OCI-LY1 (cell line): ENCODE data around the gene ALDH3B2.

Experiments
- H2AFZ ChIP-seq: fragments of 200-600 bp; sonication (generic), shearing (Covaris generic); 2 replicates; pipeline ENCODE4 v1.6.0; 2014; ENCODE audit warnings: antibody characterized with exemption, mild to moderate bottlenecking, low read length
- H3F3A ChIP-seq: fragments of 200-600 bp; sonication (generic), shearing (Covaris generic); 2 replicates; pipeline ENCODE4 v1.6.0; 2014; ENCODE audit warnings: mild to moderate bottlenecking, antibody characterized with exemption, low read length, moderate library complexity; ENCODE audit not compliant: insufficient read depth
- H3K27ac ChIP-seq: fragments of 200-600 bp; sonication (generic); 2 replicates; pipeline ENCODE4 v1.5.1; 2014; ENCODE audit warnings: low read length, mixed run types, mild to moderate bottlenecking, low read depth; ENCODE audit not compliant: poor library complexity, severe bottlenecking
- H3K27me3 ChIP-seq: fragments of 200-600 bp; sonication (generic); 2 replicates; pipeline ENCODE4 v1.6.0; 2014; ENCODE audit warnings: antibody characterized with exemption, mild to moderate bottlenecking, low read length, moderate library complexity; ENCODE audit not compliant: insufficient read depth
- H3K36me3 ChIP-seq: fragments of 200-600 bp; sonication (generic); 2 replicates; pipeline ENCODE4 v1.6.1; 2014; ENCODE audit warnings: mild to moderate bottlenecking, antibody characterized with exemption, low read length, moderate library complexity, mixed read lengths; ENCODE audit not compliant: insufficient read depth
- H3K4me1 ChIP-seq: fragments of 200-600 bp; sonication (generic); 2 replicates; pipeline ENCODE4 v1.5.1; 2014; ENCODE audit warnings: mild to moderate bottlenecking, low read length, moderate library complexity; ENCODE audit not compliant: insufficient read depth, severe bottlenecking
- H3K4me2 ChIP-seq: fragments of 200-600 bp; sonication (generic), shearing (Covaris generic); 2 replicates; pipeline ENCODE4 v1.6.1; 2014; ENCODE audit warnings: low read length
- H3K4me3 ChIP-seq: fragments of 200-600 bp; sonication (generic); 2 replicates; pipeline ENCODE4 v1.5.1; 2014; ENCODE audit warnings: low read length, low read depth, mild to moderate bottlenecking, mixed read lengths; ENCODE audit not compliant: poor library complexity, severe bottlenecking
- H3K79me2 ChIP-seq: fragments of 200-600 bp; shearing (Covaris generic); 2 replicates; pipeline ENCODE4 v1.6.1; 2016; ENCODE audit warnings: mixed run types, low read length, mixed read lengths; ENCODE audit not compliant: insufficient read depth
- H3K9ac ChIP-seq: fragments of 200-600 bp; sonication (generic), shearing (Covaris generic); 2 replicates; pipeline ENCODE4 v1.6.1; 2014; ENCODE audit warnings: mild to moderate bottlenecking, low read length, mixed read lengths
- H3K9me2 ChIP-seq: fragments of 200-600 bp; sonication (generic), shearing (Covaris generic); 2 replicates; pipeline ENCODE4 v1.6.1; 2014; ENCODE audit warnings: low read depth, mild to moderate bottlenecking, low read length, mixed read lengths
- H3K9me3 ChIP-seq: fragments of 200-600 bp; shearing (Covaris generic); 2 replicates; pipeline ENCODE4 v1.6.1; 2014; ENCODE audit warnings: low read length, mixed read lengths
- H4K20me1 ChIP-seq: fragments of 200-600 bp; sonication (generic), shearing (Covaris generic); 2 replicates; pipeline ENCODE4 v1.6.0; 2016; ENCODE audit warnings: mild to moderate bottlenecking, low read length; ENCODE audit not compliant: insufficient read depth
- EZH2 ChIP-seq: fragments of 200-600 bp; sonication (generic), shearing (Covaris generic); IDR thresholded peaks from 2 replicates; pipeline ENCODE4 v1.8.0; 2017; ENCODE audit warnings: borderline replicate concordance, mixed run types, mild to moderate bottlenecking, antibody characterized with exemption, low read length, moderate library complexity, mixed read lengths
- TF ChIP-seq, protein P1 (sequence below): fragments of 200-600 bp; sonication (generic), shearing (Covaris generic); IDR thresholded peaks from 2 replicates; pipeline ENCODE4 v1.5.1; 2017; ENCODE audit warnings: mild to moderate bottlenecking, antibody characterized with exemption, low read length, moderate library complexity, mixed read lengths

Gene ALDH3B2

DNA sequence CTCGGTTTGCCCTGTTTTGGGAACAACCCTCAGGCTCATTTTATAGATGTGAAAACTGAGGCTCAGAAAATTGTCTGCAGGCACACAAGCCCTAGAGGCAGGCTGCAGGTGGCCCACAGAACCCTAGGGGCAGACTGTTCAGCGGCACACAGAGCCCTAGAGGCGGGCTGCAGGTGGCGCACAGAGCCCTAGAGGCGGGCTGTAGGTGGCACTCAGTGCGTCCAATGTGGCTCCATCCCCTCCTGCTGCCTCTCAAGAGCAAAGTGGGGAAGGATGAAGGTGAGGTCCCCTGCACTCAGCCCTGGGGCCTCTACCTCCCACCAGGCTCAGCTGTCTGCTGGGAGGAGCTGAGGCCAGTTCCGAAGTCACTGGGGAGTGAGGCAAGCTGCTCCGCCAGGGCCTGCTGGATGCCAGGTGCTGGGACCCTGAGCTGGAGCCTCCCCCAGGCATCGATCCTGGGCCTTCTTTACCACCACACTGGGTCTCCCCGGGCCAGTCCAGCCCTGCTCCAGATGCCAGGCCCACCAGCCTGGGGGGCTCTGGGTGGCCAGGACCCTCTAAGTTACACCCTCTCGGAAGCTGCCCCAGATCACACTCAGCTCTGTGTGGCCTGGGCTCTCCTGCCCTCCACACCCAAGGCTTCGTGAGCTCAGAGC is 26.2 kb downstream of the ALDH3B2 start:
- Histone ChIP-seq H3K79me2 (no peaks in the 10 kb centered on the region), H3K9me3 (peaks cover 3% of the 10 kb centered on the region; the same call in 1 of the 2 replicates), H3K27ac (peak overlapping the region; percentile 87), H3K4me2 (peak overlapping the region; percentile 23; the same call in 1 of the 2 replicates), H2AFZ (no peak overlapping the region), H3K4me1 (peaks cover 52% of the 10 kb centered on the region), H4K20me1 (no peaks in the 10 kb centered on the region), H3K4me3 (no peak overlapping the region), H3K9me2 (no peaks in the 10 kb centered on the region), H3K36me3 (no peaks in the 10 kb centered on the region; the same call in 1 of the 2 replicates), H3F3A (no peaks in the 10 kb centered on the region), H3K9ac (peak overlapping the region; percentile 6; the same call in 1 of the 2 replicates), H3K27me3 (no peaks in the 10 kb centered on the region; the same call in 1 of the 2 replicates)
- no peak for TF ChIP-seq EZH2
- TF ChIP-seq, protein P1, sequence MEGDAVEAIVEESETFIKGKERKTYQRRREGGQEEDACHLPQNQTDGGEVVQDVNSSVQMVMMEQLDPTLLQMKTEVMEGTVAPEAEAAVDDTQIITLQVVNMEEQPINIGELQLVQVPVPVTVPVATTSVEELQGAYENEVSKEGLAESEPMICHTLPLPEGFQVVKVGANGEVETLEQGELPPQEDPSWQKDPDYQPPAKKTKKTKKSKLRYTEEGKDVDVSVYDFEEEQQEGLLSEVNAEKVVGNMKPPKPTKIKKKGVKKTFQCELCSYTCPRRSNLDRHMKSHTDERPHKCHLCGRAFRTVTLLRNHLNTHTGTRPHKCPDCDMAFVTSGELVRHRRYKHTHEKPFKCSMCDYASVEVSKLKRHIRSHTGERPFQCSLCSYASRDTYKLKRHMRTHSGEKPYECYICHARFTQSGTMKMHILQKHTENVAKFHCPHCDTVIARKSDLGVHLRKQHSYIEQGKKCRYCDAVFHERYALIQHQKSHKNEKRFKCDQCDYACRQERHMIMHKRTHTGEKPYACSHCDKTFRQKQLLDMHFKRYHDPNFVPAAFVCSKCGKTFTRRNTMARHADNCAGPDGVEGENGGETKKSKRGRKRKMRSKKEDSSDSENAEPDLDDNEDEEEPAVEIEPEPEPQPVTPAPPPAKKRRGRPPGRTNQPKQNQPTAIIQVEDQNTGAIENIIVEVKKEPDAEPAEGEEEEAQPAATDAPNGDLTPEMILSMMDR, result peak; percentile 87

DNA sequence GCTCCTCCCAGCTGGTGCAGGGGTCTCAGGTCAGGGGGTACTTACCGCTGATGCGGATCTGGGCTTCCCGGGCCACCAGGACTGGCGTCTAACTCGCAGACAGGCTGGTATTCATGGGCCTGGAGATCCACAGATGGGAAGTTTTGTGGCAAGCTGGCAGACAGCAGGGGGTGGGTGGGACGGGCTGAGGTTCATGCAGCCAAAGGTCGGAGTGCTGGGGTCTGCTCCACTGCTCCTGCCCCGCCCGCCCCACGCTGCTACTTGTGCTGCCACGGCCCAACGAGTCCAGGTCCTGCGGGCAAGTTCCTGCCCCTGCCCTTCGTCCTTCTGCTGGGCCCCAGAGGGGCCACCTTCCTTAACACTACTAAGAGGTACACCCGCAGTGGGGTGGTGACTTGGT is 27.0 kb downstream of the ALDH3B2 start:
- H3K9me2 ChIP-seq, result no peaks in the 10 kb centered on the region
- no peaks in the 10 kb centered on the region for H3F3A ChIP-seq
- peaks cover 4% of the 10 kb centered on the region; the same call in 1 of the 2 replicates for H3K27me3 ChIP-seq
- TF ChIP-seq EZH2, result no peak
- TF ChIP-seq, protein P1, result no peak
- no peaks in the 10 kb centered on the region; the same call in 1 of the 2 replicates for H3K36me3 ChIP-seq
- no peak overlapping the region; the same call in 1 of the 2 replicates for H3K9ac ChIP-seq
- peak overlapping the region; percentile 87 for H3K27ac ChIP-seq
- H3K79me2 ChIP-seq, result no peaks in the 10 kb centered on the region
- H3K4me1 ChIP-seq, result peaks cover 52% of the 10 kb centered on the region
- H3K9me3 ChIP-seq, result peaks cover 3% of the 10 kb centered on the region; the same call in 1 of the 2 replicates
- no peak overlapping the region for H3K4me3 ChIP-seq
- H3K4me2 ChIP-seq, result peak overlapping the region; percentile 39; the same call in 1 of the 2 replicates
- H4K20me1 ChIP-seq, result no peaks in the 10 kb centered on the region
- no peak overlapping the region for H2AFZ ChIP-seq

DNA sequence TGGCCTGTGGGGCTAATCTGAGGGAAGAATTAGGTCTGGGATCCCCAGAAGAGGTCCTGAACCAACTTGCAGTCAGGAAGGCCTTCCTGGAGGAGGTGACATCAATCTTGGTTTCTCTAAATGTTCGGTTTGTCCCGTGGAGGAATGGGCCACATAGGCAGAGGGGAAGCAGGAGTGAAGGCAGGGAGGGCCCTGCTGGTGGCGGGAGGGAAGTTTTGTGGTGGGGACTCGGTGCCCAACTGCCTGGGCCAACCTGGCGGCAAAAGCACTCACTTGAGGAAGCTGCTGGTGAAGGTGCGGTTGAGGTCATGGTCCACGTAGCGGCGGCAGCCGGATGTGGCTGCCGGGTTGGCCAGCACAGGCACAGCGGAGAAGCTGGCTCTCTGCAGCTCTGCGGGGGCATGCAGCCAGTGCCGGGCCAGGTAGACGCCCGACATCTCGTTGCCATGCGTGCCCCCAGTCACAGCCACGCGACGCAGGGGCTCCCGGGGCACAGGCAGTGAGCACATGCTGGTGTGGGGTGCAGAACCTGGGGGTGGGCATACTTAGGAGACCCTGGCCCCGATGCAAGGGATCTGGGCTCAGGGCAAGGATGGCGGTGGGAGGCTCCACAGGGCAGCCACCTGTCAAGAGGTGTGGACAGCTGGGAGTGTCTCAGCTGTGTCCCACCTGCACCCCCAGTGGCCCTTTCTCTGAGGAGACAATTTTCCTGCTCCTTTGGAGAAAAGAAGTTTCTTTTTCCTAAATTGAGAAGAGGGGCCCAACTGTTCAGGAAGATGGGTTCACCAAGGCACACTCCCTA is 27.7 kb downstream of the ALDH3B2 start:
- Histone ChIP-seq H3K79me2 (no peaks in the 10 kb centered on the region), H3K4me1 (peaks cover 52% of the 10 kb centered on the region), H3K9me2 (no peaks in the 10 kb centered on the region), H3K4me2 (peak overlapping the region; percentile 39; the same call in 1 of the 2 replicates), H3K9me3 (peaks cover 3% of the 10 kb centered on the region; the same call in 1 of the 2 replicates), H3F3A (no peaks in the 10 kb centered on the region), H3K9ac (no peak overlapping the region; the same call in 1 of the 2 replicates), H4K20me1 (no peaks in the 10 kb centered on the region), H2AFZ (no peak overlapping the region), H3K36me3 (no peaks in the 10 kb centered on the region; the same call in 1 of the 2 replicates), H3K27ac (peak overlapping the region; percentile 87), H3K27me3 (peaks cover 4% of the 10 kb centered on the region; the same call in 1 of the 2 replicates), H3K4me3 (no peak overlapping the region)
- TF ChIP-seq, protein P1, result 0 out of 2 replicates have a peak, but pooled peaks have one; percentile 16
- TF ChIP-seq EZH2, result no peak
